ENCODE measurements around the gene UBQLN1. TPM values are rescaled to one million over a fixed set of nuclear protein-coding genes. Genes with fewer than 3 reads are reported as not detected.
"Not testable (repeated sequence)": the region's sequence is repeated elsewhere in the genome, so short reads cannot be mapped to it uniquely, and the experiment has no call there.

UBQLN1 gene
- total RNA-seq, 2 donors from 2014 or later = 134 to 152 TPM

- DNase-seq (peak; percentile 29 to 37 (median 35)), ATAC-seq (peak; percentile 35)
- Mint-ChIP-seq H3K36me3 (ENCODE audit: low read depth) (no peaks in the 10 kb centered on the region), H3K27me3 (no peaks in the 10 kb centered on the region), H3K4me1 (peaks cover 31% of the 10 kb centered on the region), H3K27ac (peak overlapping the region; percentile 99), H3K4me3 (peak overlapping the region; percentile 97)
- no peaks in the 10 kb centered on the region for H3K9me3 ChIP-seq (ENCODE audit: control insufficient read depth, low read length, poor library complexity, severe bottlenecking)
Measured at GRCh38 chr9:83708515-83709158, 879 bp upstream of the UBQLN1 start.

GRCh38 chr9:83707518-83707767 is 315 bp downstream of the UBQLN1 start:
- Mint-ChIP-seq H3K27ac (peak overlapping the region; percentile 99), H3K36me3 (ENCODE audit: low read depth) (no peaks in the 10 kb centered on the region), H3K4me1 (peaks cover 34% of the 10 kb centered on the region), H3K27me3 (no peaks in the 10 kb centered on the region), H3K4me3 (peak overlapping the region; percentile 97)
- DNase-seq (no peak), ATAC-seq (no peak)
- no peaks in the 10 kb centered on the region for H3K9me3 ChIP-seq (ENCODE audit: control insufficient read depth, low read length, poor library complexity, severe bottlenecking)

- Mint-ChIP-seq H3K27me3 (no peaks in the 10 kb centered on the region), H3K36me3 (ENCODE audit: low read depth) (no peaks in the 10 kb centered on the region), H3K4me3 (peak overlapping the region; percentile 97), H3K4me1 (peaks cover 37% of the 10 kb centered on the region), H3K27ac (peak overlapping the region; percentile 99)
- ATAC-seq = peak; percentile 13
- DNase-seq = peak; percentile 34 to 53 (median 44)
- H3K9me3 ChIP-seq (ENCODE audit: control insufficient read depth, low read length, poor library complexity, severe bottlenecking) = no peaks in the 10 kb centered on the region
Measured at GRCh38 chr9:83706676-83707517, 861 bp downstream of the UBQLN1 start.

GRCh38 chr9:83705219-83705651 is 2.5 kb downstream of the UBQLN1 start:
- not testable (repeated sequence) for ATAC-seq; H3K9me3 ChIP-seq (ENCODE audit: control insufficient read depth, low read length, poor library complexity, severe bottlenecking); H3K27me3 Mint-ChIP-seq; DNase-seq; H3K36me3 Mint-ChIP-seq (ENCODE audit: low read depth)
- peaks cover 48% of the 10 kb centered on the region for H3K4me1 Mint-ChIP-seq
- H3K4me3 Mint-ChIP-seq = peak overlapping the region; percentile 97
- peak overlapping the region; percentile 99 for H3K27ac Mint-ChIP-seq

GRCh38 chr9:83701769-83702168 is 6.0 kb downstream of the UBQLN1 start:
- DNase-seq = no peak
- Mint-ChIP-seq H3K27ac (peak overlapping the region; percentile 2), H3K36me3 (ENCODE audit: low read depth) (peaks cover 2% of the 10 kb centered on the region), H3K4me3 (peak overlapping the region; percentile 71), H3K4me1 (peaks cover 51% of the 10 kb centered on the region), H3K27me3 (no peaks in the 10 kb centered on the region)
- ATAC-seq = no peak
- H3K9me3 ChIP-seq (ENCODE audit: control insufficient read depth, low read length, poor library complexity, severe bottlenecking) = no peaks in the 10 kb centered on the region

GRCh38 chr9:83701286-83701685 is 6.5 kb downstream of the UBQLN1 start:
- Mint-ChIP-seq H3K36me3 (ENCODE audit: low read depth) (peaks cover 2% of the 10 kb centered on the region), H3K27me3 (no peaks in the 10 kb centered on the region), H3K4me3 (peak overlapping the region; percentile 71), H3K27ac (peak overlapping the region; percentile 2), H3K4me1 (peaks cover 47% of the 10 kb centered on the region)
- ATAC-seq (no peak), DNase-seq (no peak)
- H3K9me3 ChIP-seq (ENCODE audit: control insufficient read depth, low read length, poor library complexity, severe bottlenecking) = no peaks in the 10 kb centered on the region

- DNase-seq (no peak), ATAC-seq (peak; percentile 23)
- no peaks in the 10 kb centered on the region for H3K9me3 ChIP-seq (ENCODE audit: control insufficient read depth, low read length, poor library complexity, severe bottlenecking)
- Mint-ChIP-seq H3K4me3 (peak overlapping the region; percentile 19), H3K27me3 (no peaks in the 10 kb centered on the region), H3K36me3 (ENCODE audit: low read depth) (peaks cover 2% of the 10 kb centered on the region), H3K27ac (no peak overlapping the region), H3K4me1 (peaks cover 39% of the 10 kb centered on the region)
Measured at GRCh38 chr9:83699615-83700014, 8.1 kb downstream of the UBQLN1 start.

GRCh38 chr9:83698976-83699585 is 8.7 kb downstream of the UBQLN1 start:
- H3K9me3 ChIP-seq (ENCODE audit: control insufficient read depth, low read length, poor library complexity, severe bottlenecking) = no peaks in the 10 kb centered on the region
- Mint-ChIP-seq H3K4me3 (peak overlapping the region; percentile 25), H3K36me3 (ENCODE audit: low read depth) (peaks cover 2% of the 10 kb centered on the region), H3K27me3 (no peaks in the 10 kb centered on the region), H3K4me1 (peaks cover 42% of the 10 kb centered on the region), H3K27ac (no peak overlapping the region)
- ATAC-seq (peak; percentile 27), DNase-seq (no peak)

GRCh38 chr9:83691492-83691891 is 16.3 kb downstream of the UBQLN1 start:
- peak overlapping the region; percentile 32 for H3K4me3 Mint-ChIP-seq
- H3K27me3 Mint-ChIP-seq = no peaks in the 10 kb centered on the region

GRCh38 chr9:83688921-83689320 is 18.8 kb downstream of the UBQLN1 start:
- no peaks in the 10 kb centered on the region for H3K9me3 ChIP-seq (ENCODE audit: control insufficient read depth, low read length, poor library complexity, severe bottlenecking)
- DNase-seq (no peak), ATAC-seq (no peak)
- Mint-ChIP-seq H3K36me3 (ENCODE audit: low read depth) (no peaks in the 10 kb centered on the region), H3K27ac (no peak overlapping the region), H3K27me3 (no peaks in the 10 kb centered on the region), H3K4me1 (peaks cover 57% of the 10 kb centered on the region), H3K4me3 (no peak overlapping the region)

More at GRCh38 chr9:83691492-83691891, 16.3 kb downstream of the UBQLN1 start:
- H3K4me1 Mint-ChIP-seq = peaks cover 59% of the 10 kb centered on the region
- ATAC-seq = no peak
- no peaks in the 10 kb centered on the region for H3K9me3 ChIP-seq (ENCODE audit: control insufficient read depth, low read length, poor library complexity, severe bottlenecking)
- DNase-seq = no peak
- peak overlapping the region; percentile 1 for H3K27ac Mint-ChIP-seq
- H3K36me3 Mint-ChIP-seq (ENCODE audit: low read depth) = no peaks in the 10 kb centered on the region

GRCh38 chr9:83681490-83681889 is 26.3 kb downstream of the UBQLN1 start:
- DNase-seq = no peak
- H3K4me1 Mint-ChIP-seq = peaks cover 21% of the 10 kb centered on the region
- no peak overlapping the region for H3K27ac Mint-ChIP-seq
- H3K9me3 ChIP-seq (ENCODE audit: control insufficient read depth, low read length, poor library complexity, severe bottlenecking) = no peaks in the 10 kb centered on the region
- no peak overlapping the region for H3K4me3 Mint-ChIP-seq
- no peak for ATAC-seq
- peaks cover 2% of the 10 kb centered on the region for H3K36me3 Mint-ChIP-seq (ENCODE audit: low read depth)
- no peaks in the 10 kb centered on the region for H3K27me3 Mint-ChIP-seq

GRCh38 chr9:83680233-83680632 is 27.5 kb downstream of the UBQLN1 start:
- DNase-seq = no peak
- ATAC-seq = no peak
- H3K27me3 Mint-ChIP-seq = no peaks in the 10 kb centered on the region
- peaks cover 17% of the 10 kb centered on the region for H3K4me1 Mint-ChIP-seq
- no peaks in the 10 kb centered on the region for H3K9me3 ChIP-seq (ENCODE audit: control insufficient read depth, low read length, poor library complexity, severe bottlenecking)
- H3K4me3 Mint-ChIP-seq = no peak overlapping the region
- peaks cover 2% of the 10 kb centered on the region for H3K36me3 Mint-ChIP-seq (ENCODE audit: low read depth)
- H3K27ac Mint-ChIP-seq = peak overlapping the region; percentile 70

GRCh38 chr9:83677596-83677995 is 30.2 kb downstream of the UBQLN1 start:
- ATAC-seq = no peak
- H3K27me3 Mint-ChIP-seq = no peaks in the 10 kb centered on the region
- H3K4me3 Mint-ChIP-seq = no peak overlapping the region
- DNase-seq = no peak
- H3K36me3 Mint-ChIP-seq (ENCODE audit: low read depth) = peaks cover 5% of the 10 kb centered on the region
- H3K27ac Mint-ChIP-seq = no peak overlapping the region
- no peaks in the 10 kb centered on the region for H3K9me3 ChIP-seq (ENCODE audit: control insufficient read depth, low read length, poor library complexity, severe bottlenecking)
- peaks cover 13% of the 10 kb centered on the region for H3K4me1 Mint-ChIP-seq

Measured in T-helper 17 cell (primary cell).